Lung (tissue), 12 donors: ENCODE data around the gene CARD14. TPM values are rescaled to one million over a fixed set of nuclear protein-coding genes. Genes with fewer than 3 reads are reported as not detected.

Experiments used
- ATAC-seq: fragments of 200-7000 bp; cut with Tn5 transposase; one replicate; pipeline ENCODE4 v1.9.1; 2020; ENCODE audit warnings: moderate number of reproducible peaks; ENCODE audit not compliant: insufficient read depth, low FRiP score
- DNase-seq, 3 donors: peaks; one replicate each; pipeline ENCODE4 v3.0.0-alpha.2; 2013 to 2017
- H3K27ac ChIP-seq, 2 donors: one replicate each; pipeline ENCODE4 v1.5.1; 2013; ENCODE audit warnings: mild to moderate bottlenecking in 2 of 2, moderate library complexity in 2 of 2, control low read depth in 1 of 2, inconsistent platforms in 1 of 2, low read depth in 1 of 2, low read length in 1 of 2
- H3K27me3 ChIP-seq, 3 donors: one replicate each; pipeline ENCODE4 v1.5.1; 2013; ENCODE audit warnings: low read length in 2 of 3; ENCODE audit not compliant: control insufficient read depth in 3 of 3, insufficient read depth in 3 of 3
- H3K36me3 ChIP-seq, 4 donors: one replicate each; pipeline ENCODE4 v1.5.1; 2013; ENCODE audit warnings: low read length in 4 of 4, mild to moderate bottlenecking in 1 of 4, moderate library complexity in 1 of 4; ENCODE audit not compliant: control insufficient read depth in 4 of 4, insufficient read depth in 4 of 4
- H3K4me1 ChIP-seq, 5 donors: one replicate each; pipeline ENCODE4 v1.5.1; 2013; ENCODE audit warnings: low read length in 5 of 5, mild to moderate bottlenecking in 2 of 5, moderate library complexity in 1 of 5; ENCODE audit not compliant: control insufficient read depth in 5 of 5, insufficient read depth in 5 of 5
- H3K4me3 ChIP-seq: one replicate; pipeline ENCODE4 v1.5.1; 2013; ENCODE audit warnings: mild to moderate bottlenecking, control low read depth, moderate library complexity
- H3K9ac ChIP-seq, 2 donors: one replicate each; pipeline ENCODE4 v1.5.1; 2013; ENCODE audit warnings: low read length in 2 of 2, control low read depth in 1 of 2; ENCODE audit not compliant: insufficient read depth in 1 of 2
- H3K9me3 ChIP-seq, 4 donors: one replicate each; pipeline ENCODE4 v1.5.1; 2013; ENCODE audit warnings: low read length in 3 of 4, mild to moderate bottlenecking in 1 of 4, moderate library complexity in 1 of 4; ENCODE audit not compliant: control insufficient read depth in 4 of 4, insufficient read depth in 3 of 4
- WGBS, 2 donors: extraction: QIAGEN DNeasy Blood & Tissue Kit; methylation state at CpG; one replicate each; pipeline ENCODE4 v1.1.7; 2013; 5-methylcytosine and 5-hydroxymethylcytosine counted together
- polyA plus RNA-seq, 2 donors: library from polyadenylated mRNA; stranded (reverse); fragments of 200-250 nt; gene quantifications; one replicate each; pipeline ENCODE4 v1.2.1, GENCODE V29; 2013
- total RNA-seq, 2 donors: library from RNA; depleted of rRNA in 1 of 2; stranded (reverse); fragments of >200 nt in 1 of 2; gene quantifications; one replicate each; pipeline ENCODE4 v1.2.1, GENCODE V29; 2014 to 2021
- TF ChIP-seq, protein P1 (sequence below): IDR thresholded peaks from 2 replicates; pipeline ENCODE4 v1.5.1; 2012; ENCODE audit warnings: mild to moderate bottlenecking; ENCODE audit errors: control extremely low read depth, extremely low read depth
- donor health status: control.
- donor health status: control.
- donor health status: Bipolar disorder and iron deficiency.
- donor health status: healthy.
- donor health status: DM: yes; HTN: yes; CAD: no.

Gene CARD14
- total and polyA plus RNA-seq, 4 donors: 0.50 to 1.8 (median 1.2) TPM

GRCh38 chr17:80228477-80228876 is 58.6 kb downstream of the CARD14 start:
- ATAC-seq: no peak
- H3K9ac ChIP-seq: no peak overlapping the region
- H3K9me3 ChIP-seq: peaks cover 0 to 8% (median 0%) of the 10 kb centered on the region in 4 donors
- H3K27me3 ChIP-seq: no peaks in the 10 kb centered on the region
- H3K4me3 ChIP-seq: no peak overlapping the region
- no peak for DNase-seq
- H3K4me1 ChIP-seq: no peaks in the 10 kb centered on the region
- no peak overlapping the region for H3K27ac ChIP-seq
- peaks cover 0 to 19% (median 16%) of the 10 kb centered on the region in 4 donors for H3K36me3 ChIP-seq
- WGBS, 2 donors: 88 to 90% methylated on average over 14 of the region's 14 CpGs
- TF ChIP-seq, protein P1, sequence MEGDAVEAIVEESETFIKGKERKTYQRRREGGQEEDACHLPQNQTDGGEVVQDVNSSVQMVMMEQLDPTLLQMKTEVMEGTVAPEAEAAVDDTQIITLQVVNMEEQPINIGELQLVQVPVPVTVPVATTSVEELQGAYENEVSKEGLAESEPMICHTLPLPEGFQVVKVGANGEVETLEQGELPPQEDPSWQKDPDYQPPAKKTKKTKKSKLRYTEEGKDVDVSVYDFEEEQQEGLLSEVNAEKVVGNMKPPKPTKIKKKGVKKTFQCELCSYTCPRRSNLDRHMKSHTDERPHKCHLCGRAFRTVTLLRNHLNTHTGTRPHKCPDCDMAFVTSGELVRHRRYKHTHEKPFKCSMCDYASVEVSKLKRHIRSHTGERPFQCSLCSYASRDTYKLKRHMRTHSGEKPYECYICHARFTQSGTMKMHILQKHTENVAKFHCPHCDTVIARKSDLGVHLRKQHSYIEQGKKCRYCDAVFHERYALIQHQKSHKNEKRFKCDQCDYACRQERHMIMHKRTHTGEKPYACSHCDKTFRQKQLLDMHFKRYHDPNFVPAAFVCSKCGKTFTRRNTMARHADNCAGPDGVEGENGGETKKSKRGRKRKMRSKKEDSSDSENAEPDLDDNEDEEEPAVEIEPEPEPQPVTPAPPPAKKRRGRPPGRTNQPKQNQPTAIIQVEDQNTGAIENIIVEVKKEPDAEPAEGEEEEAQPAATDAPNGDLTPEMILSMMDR: no peak

DNA sequence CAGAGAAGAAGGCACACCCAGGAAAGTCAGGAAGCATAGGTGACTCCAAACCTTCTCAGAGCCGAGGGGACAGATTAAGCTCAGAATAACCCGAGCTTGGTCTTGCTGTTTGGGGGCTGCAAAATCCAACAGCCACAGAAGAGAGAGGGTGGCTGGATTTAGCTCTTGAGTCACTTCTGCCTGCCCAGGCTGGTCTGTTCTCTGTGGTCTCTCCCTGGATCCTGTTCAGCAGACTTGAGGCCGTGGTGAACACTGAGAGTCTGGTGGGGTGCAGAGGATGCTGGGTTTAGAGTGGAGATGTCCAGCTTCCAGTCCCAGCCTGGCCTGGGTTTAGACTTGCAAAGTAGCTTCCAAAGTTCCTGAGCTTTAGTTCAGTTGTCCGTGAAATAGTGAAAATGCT is 59.2 kb downstream of the CARD14 start:
- Histone ChIP-seq H3K36me3 (peaks cover 0 to 19% (median 16%) of the 10 kb centered on the region in 4 donors), H3K9me3 (peaks cover 0 to 10% (median under 1%) of the 10 kb centered on the region in 4 donors), H3K4me3 (no peak overlapping the region), H3K27me3 (no peaks in the 10 kb centered on the region), H3K27ac (no peak overlapping the region), H3K9ac (no peak overlapping the region), H3K4me1 (no peaks in the 10 kb centered on the region)
- ATAC-seq: no peak
- WGBS, 2 donors: 89 to 91% methylated on average over 4 of the region's 4 CpGs
- DNase-seq: no peak
- TF ChIP-seq, protein P1: no peak

- 95 to 100% methylated on average over 1 of the region's 1 CpG for WGBS, 2 donors
- no peak overlapping the region for H3K4me3 ChIP-seq
- no peaks in the 10 kb centered on the region for H3K27me3 ChIP-seq
- peaks cover 0 to 10% (median under 1%) of the 10 kb centered on the region in 4 donors for H3K9me3 ChIP-seq
- H3K36me3 ChIP-seq: peaks cover 2 to 29% (median 19%) of the 10 kb centered on the region in 4 donors
- TF ChIP-seq, protein P1: no peak
- DNase-seq (no peak), ATAC-seq (no peak)
- H3K27ac ChIP-seq: no peak overlapping the region
- no peaks in the 10 kb centered on the region for H3K4me1 ChIP-seq
- H3K9ac ChIP-seq: no peak overlapping the region
Observed at GRCh38 chr17:80232438-80232837, 62.6 kb downstream of the CARD14 start.

DNA sequence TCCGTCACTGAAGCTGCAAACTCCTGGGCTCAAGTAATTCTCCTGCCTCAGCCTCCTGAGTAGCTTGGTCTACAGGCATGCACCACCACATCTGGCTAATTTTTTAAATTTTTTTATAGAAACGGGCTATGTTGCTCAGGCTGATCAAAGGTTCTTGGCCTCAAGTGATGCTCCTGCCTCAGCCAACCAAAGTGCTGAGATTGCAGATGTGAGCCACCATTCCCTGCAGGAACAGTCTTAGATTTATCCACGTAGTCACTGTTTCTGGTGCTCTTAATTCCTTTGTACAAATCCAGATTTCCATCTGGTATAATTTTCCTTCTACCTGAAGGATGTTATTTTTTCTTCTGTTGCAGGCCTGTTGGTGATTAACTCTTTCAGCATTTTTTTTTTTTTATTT is 63.4 kb downstream of the CARD14 start:
- Histone ChIP-seq H3K4me1 (no peaks in the 10 kb centered on the region), H3K36me3 (peaks cover 2 to 25% (median 20%) of the 10 kb centered on the region in 4 donors), H3K27me3 (no peaks in the 10 kb centered on the region), H3K4me3 (no peak overlapping the region), H3K9ac (no peak overlapping the region), H3K9me3 (peaks cover 0 to 10% (median under 1%) of the 10 kb centered on the region in 4 donors), H3K27ac (no peak overlapping the region)
- WGBS, 2 donors: 94 to 98% methylated on average over 3 of the region's 3 CpGs
- TF ChIP-seq, protein P1: no peak
- no peak for ATAC-seq
- no peak for DNase-seq
